DOHH2 (cell line): Measurements from ENCODE around the gene AEBP2.

Experiments
- H3F3A ChIP-seq: fragments of 200-600 bp; sonication (generic), shearing (Covaris generic); 2 replicates; pipeline ENCODE4 v1.6.0; 2016; ENCODE audit warnings: antibody characterized with exemption, mild to moderate bottlenecking; ENCODE audit not compliant: control insufficient read depth, insufficient read depth
- H3K27ac ChIP-seq: fragments of 200-600 bp; sonication (generic); 2 replicates; pipeline ENCODE4 v1.5.1; 2014; ENCODE audit warnings: low read depth, mild to moderate bottlenecking, low read length, moderate library complexity
- H3K27me3 ChIP-seq: fragments of 200-600 bp; sonication (generic); 2 replicates; pipeline ENCODE4 v1.6.1; 2014; ENCODE audit warnings: mild to moderate bottlenecking, low read length, mixed read lengths; ENCODE audit not compliant: control insufficient read depth
- H3K36me3 ChIP-seq: fragments of 200-600 bp; sonication (generic); 2 replicates; pipeline ENCODE4 v1.6.1; 2014; ENCODE audit warnings: mild to moderate bottlenecking, low read length, moderate library complexity, mixed read lengths; ENCODE audit not compliant: control insufficient read depth
- H3K4me1 ChIP-seq: fragments of 200-600 bp; sonication (generic); 2 replicates; pipeline ENCODE4 v1.6.1; 2014; ENCODE audit warnings: mild to moderate bottlenecking, low read length, mixed read lengths; ENCODE audit not compliant: control insufficient read depth
- H3K4me2 ChIP-seq: fragments of 200-600 bp; sonication (generic); 2 replicates; pipeline ENCODE4 v1.6.0; 2014; ENCODE audit warnings: mild to moderate bottlenecking, low read length, moderate library complexity
- H3K4me3 ChIP-seq: fragments of 200-600 bp; sonication (generic); 2 replicates; pipeline ENCODE4 v1.5.1; 2014; ENCODE audit warnings: mild to moderate bottlenecking, low read length, mixed read lengths
- H3K79me2 ChIP-seq: fragments of 200-600 bp; sonication (generic); 2 replicates; pipeline ENCODE4 v1.6.1; 2014; ENCODE audit warnings: mild to moderate bottlenecking, low read length, mixed read lengths; ENCODE audit not compliant: control insufficient read depth
- H3K9me2 ChIP-seq: fragments of 200-600 bp; sonication (generic); replicated peaks from 2 replicates; pipeline ENCODE4 v1.6.1; 2014; ENCODE audit warnings: mild to moderate bottlenecking, low read length, mixed read lengths; ENCODE audit not compliant: control insufficient read depth
- H3K9me3 ChIP-seq: fragments of 200-600 bp; sonication (generic); 2 replicates; pipeline ENCODE4 v1.6.1; 2014; ENCODE audit warnings: antibody characterized with exemption, low read length, mixed read lengths; ENCODE audit not compliant: control insufficient read depth, insufficient read depth
- H4K20me1 ChIP-seq: fragments of 200-600 bp; sonication (generic); 2 replicates; pipeline ENCODE4 v1.6.0; 2014; ENCODE audit warnings: low read depth, mild to moderate bottlenecking, antibody characterized with exemption, low read length, moderate library complexity; ENCODE audit not compliant: control insufficient read depth, insufficient read depth
- CTCF ChIP-seq: fragments of 200-600 bp; sonication (generic); IDR thresholded peaks from one replicate; pipeline ENCODE4 v1.5.1; 2014; ENCODE audit warnings: antibody characterized with exemption, mild to moderate bottlenecking, low read depth, low read length; ENCODE audit not compliant: poor library complexity, severe bottlenecking
- EZH2phosphoT487 ChIP-seq: fragments of 200-600 bp; sonication (generic); IDR thresholded peaks from 2 replicates; pipeline ENCODE4 v1.6.1; 2017; ENCODE audit warnings: borderline replicate concordance, mild to moderate bottlenecking, antibody characterized with exemption, low read length, moderate library complexity, mixed read lengths

AEBP2 gene

GRCh38 chr12:19436931-19437330 is 2.4 kb upstream of the AEBP2 start:
- Histone ChIP-seq H3K4me1 (peaks cover 21% of the 10 kb centered on the region), H3K27me3 (no peaks in the 10 kb centered on the region), H3K79me2 (peaks cover 24% of the 10 kb centered on the region), H3K9me3 (no peaks in the 10 kb centered on the region), H3K4me2 (no peak overlapping the region), H4K20me1 (peaks cover 11% of the 10 kb centered on the region), H3K36me3 (peaks cover 21% of the 10 kb centered on the region), H3F3A (peaks cover 9% of the 10 kb centered on the region), H3K9me2 (no peaks in the 10 kb centered on the region), H3K4me3 (no peak overlapping the region), H3K27ac (no peak overlapping the region)
- no peak for TF ChIP-seq CTCF
- TF ChIP-seq EZH2phosphoT487, result no peak

- H3K9me2 ChIP-seq, result no peaks in the 10 kb centered on the region
- H3K27me3 ChIP-seq, result no peaks in the 10 kb centered on the region
- H3K4me3 ChIP-seq, result no peak overlapping the region
- TF ChIP-seq EZH2phosphoT487, result no peak
- TF ChIP-seq CTCF, result no peak
- H3K4me1 ChIP-seq, result peaks cover 27% of the 10 kb centered on the region
- H3K9me3 ChIP-seq, result no peaks in the 10 kb centered on the region
- peaks cover 32% of the 10 kb centered on the region for H3K36me3 ChIP-seq
- peaks cover 9% of the 10 kb centered on the region for H3F3A ChIP-seq
- H3K27ac ChIP-seq, result no peak overlapping the region
- H4K20me1 ChIP-seq, result peaks cover 15% of the 10 kb centered on the region
- no peak overlapping the region for H3K4me2 ChIP-seq
- H3K79me2 ChIP-seq, result peaks cover 34% of the 10 kb centered on the region
Measured at GRCh38 chr12:19437996-19438395, 1.3 kb upstream of the AEBP2 start.

GRCh38 chr12:19440019-19440858 is 947 bp downstream of the AEBP2 start:
- peaks cover 27% of the 10 kb centered on the region for H4K20me1 ChIP-seq
- peaks cover 9% of the 10 kb centered on the region for H3F3A ChIP-seq
- TF ChIP-seq EZH2phosphoT487 (no peak), CTCF (no peak)
- H3K4me2 ChIP-seq, result peak overlapping the region; percentile 88
- H3K9me3 ChIP-seq, result no peaks in the 10 kb centered on the region
- H3K4me1 ChIP-seq, result peaks cover 31% of the 10 kb centered on the region
- peak overlapping the region; percentile 96 for H3K4me3 ChIP-seq
- H3K27me3 ChIP-seq, result no peaks in the 10 kb centered on the region
- H3K36me3 ChIP-seq, result peaks cover 45% of the 10 kb centered on the region
- peak overlapping the region; percentile 76 for H3K27ac ChIP-seq
- H3K9me2 ChIP-seq, result no peaks in the 10 kb centered on the region
- H3K79me2 ChIP-seq, result peaks cover 57% of the 10 kb centered on the region
